GM12875 (cell line): Measurements from ENCODE around the gene CTDSP1.

Source experiments
- H3K4me3 ChIP-seq: one replicate; pipeline ENCODE4 v1.5.1; 2011; ENCODE audit warnings: low read depth, low read length, control low read depth
- CTCF ChIP-seq: IDR thresholded peaks from 2 replicates; pipeline ENCODE4 v1.5.1; 2011; ENCODE audit warnings: low read depth, mild to moderate bottlenecking, control low read depth, inconsistent platforms, low read length, moderate library complexity, borderline replicate concordance; ENCODE audit not compliant: insufficient read depth

The CTDSP1 gene

DNA sequence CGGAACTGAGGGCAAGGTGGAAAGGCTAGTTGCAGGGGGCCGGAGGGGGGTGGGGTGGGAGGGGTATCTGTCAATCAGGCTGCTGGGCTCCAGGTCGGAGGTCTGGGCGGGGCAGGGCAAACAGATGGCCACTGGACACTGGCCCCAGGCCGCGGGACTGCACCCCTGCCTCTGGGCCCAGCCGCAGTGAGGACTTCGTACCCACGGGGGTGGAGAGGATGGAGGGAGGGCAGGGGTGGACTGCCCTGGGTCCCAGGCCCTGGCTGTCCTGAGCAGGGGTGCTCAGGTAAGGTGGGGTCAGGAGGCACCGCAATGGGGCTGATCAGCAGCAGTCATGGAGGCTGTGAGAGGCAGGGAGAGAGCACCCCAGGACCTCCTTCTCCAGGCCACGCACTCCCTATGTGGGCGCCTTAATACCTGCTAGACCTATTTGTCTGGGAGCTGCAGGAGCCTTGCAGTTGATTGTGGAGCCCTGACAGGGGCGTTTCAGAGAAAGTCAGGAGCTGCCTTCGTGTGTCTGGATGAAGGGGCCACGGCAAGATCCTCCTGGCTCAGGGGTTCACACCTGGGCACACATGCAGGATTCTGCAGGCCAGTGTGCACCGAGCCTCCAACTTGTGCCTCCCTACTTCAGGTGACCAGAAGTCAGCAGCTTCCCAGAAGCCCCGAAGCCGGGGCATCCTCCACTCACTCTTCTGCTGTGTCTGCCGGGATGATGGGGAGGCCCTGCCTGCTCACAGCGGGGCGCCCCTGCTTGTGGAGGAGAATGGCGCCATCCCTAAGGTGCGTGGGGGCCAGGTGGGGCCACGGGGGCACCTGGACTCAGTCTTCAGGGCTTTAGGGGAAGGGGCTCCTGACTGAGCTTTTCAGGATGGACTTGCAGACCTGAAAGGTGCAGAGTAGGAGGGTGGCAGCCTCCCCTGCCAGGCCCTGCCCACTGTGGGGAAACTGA lies 1.5 kb downstream of the CTDSP1 start:
- no peak for TF ChIP-seq CTCF

GRCh38 chr2:218401890-218402289 lies 2.2 kb downstream of the CTDSP1 start:
- TF ChIP-seq CTCF = no peak
- no peak overlapping the region for H3K4me3 ChIP-seq

More for the DNA sequence above, 1.5 kb downstream of the CTDSP1 start:
- peak overlapping the region; percentile 84 for H3K4me3 ChIP-seq

DNA sequence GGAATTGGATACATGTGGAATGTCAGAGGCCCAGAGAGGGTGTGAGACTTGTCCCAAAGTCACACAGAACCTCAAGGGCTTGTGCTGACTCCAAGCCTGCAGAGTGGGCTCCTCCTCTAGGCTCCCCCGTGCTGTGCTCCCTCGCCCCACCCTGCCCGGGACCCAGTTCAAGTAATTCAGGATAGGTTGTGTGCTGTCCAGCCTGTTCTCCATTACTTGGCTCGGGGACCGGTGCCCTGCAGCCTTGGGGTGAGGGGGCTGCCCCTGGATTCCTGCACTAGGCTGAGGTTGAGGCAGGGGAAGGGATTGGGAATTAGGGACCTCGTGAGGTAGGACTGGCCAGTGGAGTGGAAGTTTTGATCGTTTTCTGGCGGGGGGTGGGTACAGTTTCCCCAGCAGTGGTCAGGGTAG lies 2.8 kb downstream of the CTDSP1 start:
- H3K4me3 ChIP-seq = no peak overlapping the region
- TF ChIP-seq CTCF = no peak

GRCh38 chr2:218402911-218403411 lies 3.3 kb downstream of the CTDSP1 start:
- H3K4me3 ChIP-seq = no peak overlapping the region
- TF ChIP-seq CTCF = no peak

- H3K4me3 ChIP-seq = no peak overlapping the region
These were observed 4.1 kb downstream of the CTDSP1 start for GRCh38 chr2:218403810-218404209.

GRCh38 chr2:218404351-218405085 lies 4.8 kb downstream of the CTDSP1 start:
- H3K4me3 ChIP-seq = no peak overlapping the region
- no peak for TF ChIP-seq CTCF

More at GRCh38 chr2:218403810-218404209, 4.1 kb downstream of the CTDSP1 start:
- TF ChIP-seq CTCF = no peak
